ENCODE data around the gene IFRD2.

- no peak for TF ChIP-seq CTCF (conservative IDR thresholded peaks at IDR 0.05)
- TF ChIP-seq ZFX (IDR thresholded peaks at IDR 0.05) = no peak
These were observed 41.6 kb upstream of the IFRD2 start for GRCh38 chr3:50333744-50334328.
